GM23338 (cell line): Measurements from ENCODE around the gene KCND2. TPM values are rescaled to one million over a fixed set of nuclear protein-coding genes. Genes with fewer than 3 reads are reported as not detected.

ENCODE experiments used
- ATAC-seq: fragments of 200-7000 bp; cut with Tn5 transposase; 3 replicates; pipeline ENCODE4 v1.9.1; 2020
- DNase-seq: peaks from one replicate; pipeline ENCODE4 v3.0.0-alpha.2; 2015; ENCODE audit warnings: low spot score
- H2AFZ ChIP-seq: fragments of 200-600 bp; sonication (generic); 2 replicates; pipeline ENCODE4 v1.8.0; 2016; ENCODE audit warnings: antibody characterized with exemption, mild to moderate bottlenecking, moderate library complexity
- H3F3A ChIP-seq: fragments of 200-600 bp; sonication (generic); replicated peaks from 2 replicates; pipeline ENCODE4 v1.8.0; 2017; ENCODE audit warnings: antibody characterized with exemption, mixed run types, low read depth
- H3K27ac ChIP-seq: fragments of 200-600 bp; sonication (generic); 2 replicates; pipeline ENCODE4 v1.6.1; 2016; ENCODE audit warnings: low read depth
- H3K27me3 ChIP-seq: fragments of 200-600 bp; sonication (generic); 2 replicates; pipeline ENCODE4 v1.8.0; 2016; ENCODE audit warnings: mild to moderate bottlenecking, mixed run types, moderate library complexity; ENCODE audit not compliant: insufficient read depth
- H3K36me3 ChIP-seq: fragments of 200-600 bp; sonication (generic); 2 replicates; pipeline ENCODE4 v1.8.0; 2016; ENCODE audit warnings: mild to moderate bottlenecking; ENCODE audit not compliant: insufficient read depth
- H3K4me1 ChIP-seq: fragments of 200-600 bp; sonication (generic); 2 replicates; pipeline ENCODE4 v1.8.0; 2016; ENCODE audit warnings: mild to moderate bottlenecking, moderate library complexity; ENCODE audit not compliant: insufficient read depth
- H3K4me2 ChIP-seq: fragments of 200-600 bp; sonication (generic); 2 replicates; pipeline ENCODE4 v1.7.1; 2017; ENCODE audit warnings: mixed run types
- H3K4me3 ChIP-seq: fragments of 200-600 bp; sonication (generic); 2 replicates; pipeline ENCODE4 v1.6.1; 2016; ENCODE audit warnings: mixed run types
- H3K79me2 ChIP-seq: fragments of 200-600 bp; sonication (generic); replicated peaks from 2 replicates; pipeline ENCODE4 v1.8.0; 2017; ENCODE audit warnings: mild to moderate bottlenecking; ENCODE audit not compliant: insufficient read depth
- H3K9me2 ChIP-seq: fragments of 200-600 bp; sonication (generic); 2 replicates; pipeline ENCODE4 v1.8.0; 2017; ENCODE audit not compliant: insufficient read depth
- H4K20me1 ChIP-seq: fragments of 200-600 bp; sonication (generic); replicated peaks from 2 replicates; pipeline ENCODE4 v1.8.0; 2017; ENCODE audit warnings: mild to moderate bottlenecking; ENCODE audit not compliant: insufficient read depth
- H3K27ac Mint-ChIP-seq: 2 replicates; pipeline ENCODE4 v1.8.0; 2020; ENCODE audit warnings: inconsistent platforms, mild to moderate bottlenecking, moderate library complexity, mixed read lengths
- H3K27me3 Mint-ChIP-seq: 3 replicates; pipeline ENCODE4 v1.8.0; 2022; ENCODE audit warnings: low read depth, mild to moderate bottlenecking, moderate library complexity, mixed read lengths, inconsistent platforms; ENCODE audit not compliant: insufficient read depth, poor library complexity
- H3K36me3 Mint-ChIP-seq: 3 replicates; pipeline ENCODE4 v1.8.0; 2021; ENCODE audit warnings: low read depth, mild to moderate bottlenecking, inconsistent platforms, moderate library complexity, mixed read lengths
- H3K4me1 Mint-ChIP-seq: 3 replicates; pipeline ENCODE4 v1.8.0; 2020; ENCODE audit warnings: mild to moderate bottlenecking, inconsistent platforms, mixed read lengths
- H3K4me3 Mint-ChIP-seq: 3 replicates; pipeline ENCODE4 v1.8.0; 2021; ENCODE audit warnings: moderate library complexity, mild to moderate bottlenecking, inconsistent platforms, mixed read lengths
- H3K9me3 Mint-ChIP-seq: 3 replicates; pipeline ENCODE4 v1.8.0; 2020; ENCODE audit warnings: moderate library complexity, mild to moderate bottlenecking, inconsistent platforms, mixed read lengths
- CREB1 ChIP-seq: fragments of 250-450 bp; sonication (Bioruptor Pico); IDR thresholded peaks from 2 replicates; pipeline ENCODE4 v1.5.0; 2020; ENCODE audit warnings: low read depth, mild to moderate bottlenecking, moderate library complexity
- EZH2 ChIP-seq: fragments of 200-600 bp; sonication (generic); IDR thresholded peaks from one replicate; pipeline ENCODE4 v1.8.0; 2017; ENCODE audit warnings: antibody characterized with exemption, mild to moderate bottlenecking, low read depth; ENCODE audit not compliant: unreplicated experiment
- EZH2phosphoT487 ChIP-seq: fragments of 200-600 bp; sonication (generic); IDR thresholded peaks from one replicate; pipeline ENCODE4 v1.8.1; 2018; ENCODE audit warnings: antibody characterized with exemption; ENCODE audit not compliant: unreplicated experiment
- JUNB ChIP-seq: IDR thresholded peaks from one replicate; pipeline ENCODE4 v1.6.1; 2016; ENCODE audit warnings: antibody characterized with exemption; ENCODE audit not compliant: unreplicated experiment
- NANOG ChIP-seq: IDR thresholded peaks from 2 replicates; pipeline ENCODE4 v1.6.1; 2016; ENCODE audit warnings: antibody characterized with exemption, borderline replicate concordance
- REST ChIP-seq: IDR thresholded peaks from one replicate; pipeline ENCODE4 v1.6.1; 2018; ENCODE audit warnings: antibody characterized with exemption; ENCODE audit not compliant: unreplicated experiment
- STAT1 ChIP-seq: IDR thresholded peaks from one replicate; pipeline ENCODE4 v1.6.1; 2016; ENCODE audit warnings: antibody characterized with exemption; ENCODE audit not compliant: unreplicated experiment
- ZNF331 ChIP-seq: fragments of 250-450 bp; sonication (Bioruptor Pico); IDR thresholded peaks from 2 replicates; pipeline ENCODE4 v1.5.0; 2020; ENCODE audit warnings: low read depth, mild to moderate bottlenecking, moderate library complexity
- ZNF462 ChIP-seq: fragments of 250-450 bp; sonication (Bioruptor Pico); IDR thresholded peaks from 2 replicates; pipeline ENCODE4 v1.5.0; 2020; ENCODE audit warnings: mild to moderate bottlenecking, moderate library complexity
- polyA plus RNA-seq: library from polyadenylated mRNA; unstranded; fragments of >200 nt; fragmentation: Nextera tagmentation; extraction: Ambion mirVana; gene quantifications from 2 replicates; pipeline ENCODE4 v1.2.1, GENCODE V29; 2016
- total RNA-seq: library from RNA; depleted of rRNA; stranded (reverse); fragments of >200 nt; shearing (Covaris generic); gene quantifications from 2 replicates; pipeline ENCODE4 v1.2.3, GENCODE V29; 2014

KCND2 gene
- total and polyA plus RNA-seq, 2 experiments from 2014 or later, result 7.1 to 15.6 TPM

GRCh38 chr7:120398284-120399000 lies 125.5 kb downstream of the KCND2 start:
- Histone ChIP-seq H3K36me3 (no peaks in the 10 kb centered on the region), H3F3A (no peaks in the 10 kb centered on the region), H4K20me1 (no peaks in the 10 kb centered on the region), H3K4me3 (no peak overlapping the region), H3K9me2 (no peaks in the 10 kb centered on the region), H3K4me1 (peaks cover 12% of the 10 kb centered on the region), H3K27ac (no peak overlapping the region), H3K27me3 (no peaks in the 10 kb centered on the region), H2AFZ (no peak overlapping the region), H3K79me2 (no peaks in the 10 kb centered on the region), H3K4me2 (no peak overlapping the region)
- H3K36me3 Mint-ChIP-seq, result no peaks in the 10 kb centered on the region
- no peak overlapping the region for H3K27ac Mint-ChIP-seq
- TF ChIP-seq STAT1 (no peak), EZH2 (no peak), ZNF331 (no peak), EZH2phosphoT487 (no peak), JUNB (no peak), ZNF462 (CRISPR knock-in tag) (no peak), REST (no peak), CREB1 (CRISPR knock-in tag) (no peak), NANOG (no peak)
- DNase-seq (no peak), ATAC-seq (no peak)
- no peaks in the 10 kb centered on the region for H3K9me3 Mint-ChIP-seq
- peaks cover 3% of the 10 kb centered on the region for H3K27me3 Mint-ChIP-seq
- H3K4me3 Mint-ChIP-seq, result no peak overlapping the region
- peaks cover 23% of the 10 kb centered on the region for H3K4me1 Mint-ChIP-seq
